Measurements from ENCODE around the gene FAM153A.
"Not testable (repeated sequence)": the region's sequence is repeated elsewhere in the genome, so short reads cannot be mapped to it uniquely, and the experiment has no call there.

- TF ChIP-seq POLR2A (IDR thresholded peaks at IDR 0.05; ENCODE audit: low read depth, low read length); CTCF (conservative IDR thresholded peaks at IDR 0.05; ENCODE audit: low read depth, low read length); CHD1 (IDR thresholded peaks at IDR 0.05; ENCODE audit: low read depth, low read length); RFX5 (IDR thresholded peaks at IDR 0.05; ENCODE audit: low read depth, low read length); MAFK (IDR thresholded peaks at IDR 0.05; ENCODE audit: low read depth, low read length); FOS (IDR thresholded peaks at IDR 0.05; ENCODE audit: low read depth, low read length); MXI1 (IDR thresholded peaks at IDR 0.05; ENCODE audit: borderline replicate concordance, low read depth, low read length); USF2 (IDR thresholded peaks at IDR 0.05; ENCODE audit: low read depth, low read length); RAD21 (IDR thresholded peaks at IDR 0.05; ENCODE audit: low read length): not testable (repeated sequence)
These were observed 100.8 kb downstream of the FAM153A start for GRCh38 chr5:177681920-177682319.

All from IMR-90 (cell line).